Left cardiac atrium (tissue), 4 donors: ENCODE measurements around the gene HS6ST2. TPM values are rescaled to one million over a fixed set of nuclear protein-coding genes. Genes with fewer than 3 reads are reported as not detected.
A peak's percentile ranks its signal among the peaks of the same experiment; 100 is the strongest.

Experiments used
- ATAC-seq, 2 donors: fragments of 200-7000 bp; cut with Tn5 transposase; one replicate each; pipeline ENCODE4 v1.9.1; 2020; ENCODE audit warnings: mild to moderate bottlenecking in 2 of 2, moderate library complexity in 2 of 2
- DNase-seq: peaks from one replicate; pipeline ENCODE4 v3.0.0-alpha.2; 2020
- intact Hi-C, 2 donors: fragments of 100-400 bp; cut with DNase I; formaldehyde crosslinking; loops; one replicate each; pipeline versions ENCODE4 v1.14.1 to v1.15.1; 2022 to 2023
- total RNA-seq, 2 donors: library from RNA; stranded (reverse); fragmentation: NEBNext Ultra II Directional; extraction: Animal tissue kit (Norgen Biotek cat#: 25700); gene quantifications; one replicate each; pipeline ENCODE4 v1.2.1, GENCODE V29; 2021
- donor health status: DM: no; HTN: yes; CAD: no.
- donor health status: DM: no; HTN: yes; CAD: no; lungs with severe emphysema.
- donor health status: DM: yes; HTN: yes; CAD: no.
- donor health status: Dilated cardiomyopathy.

The HS6ST2 gene
- total RNA-seq, 2 donors from 2014 or later: 0.06 to 0.26 TPM

GRCh38 chrX:132609362-132609848 is 349.0 kb downstream of the HS6ST2 start:
- ATAC-seq (no peak), DNase-seq (no peak)
- intact Hi-C loops: loop anchor here in 1 of 2 donors (10.0 kb wide), 1 partner anchor 765 kb away; no protein-coding TSS in a partner anchor

DNA sequence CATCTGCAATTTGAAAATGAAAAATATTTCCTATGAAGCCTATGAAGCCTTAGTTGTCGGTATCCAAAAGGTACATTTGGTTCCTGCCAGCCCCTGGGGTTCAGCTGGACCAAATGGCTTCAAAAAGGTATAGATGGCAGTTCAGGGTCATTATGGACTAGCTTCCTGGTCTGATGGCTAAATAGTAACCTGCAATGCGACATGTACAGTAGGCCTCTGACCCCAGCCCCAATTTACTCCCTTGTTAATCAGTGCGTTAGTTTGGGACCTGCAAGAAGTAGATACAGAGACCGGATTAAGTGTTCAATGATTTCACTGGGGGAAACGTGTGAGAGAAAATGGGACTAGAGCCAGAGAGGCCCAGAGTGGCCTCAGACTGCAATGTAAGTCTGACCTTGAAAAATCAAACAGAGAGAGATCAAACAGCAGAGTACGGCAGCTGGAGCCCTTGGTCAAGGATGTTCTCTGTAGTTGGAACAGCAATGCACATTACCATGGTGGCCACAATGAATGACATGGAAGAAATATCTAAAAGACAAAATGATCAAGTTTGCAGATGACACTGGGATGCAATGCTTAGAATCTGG is 354.6 kb downstream of the HS6ST2 start:
- ATAC-seq (no peak), DNase-seq (no peak)
- intact Hi-C loops: loop anchor here in 1 of 2 donors (10.0 kb wide), 1 partner anchor 759 kb away; no protein-coding TSS in a partner anchor

GRCh38 chrX:132602701-132603100 is 355.7 kb downstream of the HS6ST2 start:
- DNase-seq: no peak
- intact Hi-C loops: loop anchor here in 1 of 2 donors (10.0 kb wide), 1 partner anchor 758 kb away; no protein-coding TSS in a partner anchor
- ATAC-seq: no peak

- ATAC-seq (no peak), DNase-seq (no peak)
- intact Hi-C loops: no loop called here
Measured at GRCh38 chrX:132594999-132595398, 363.4 kb downstream of the HS6ST2 start.

DNA sequence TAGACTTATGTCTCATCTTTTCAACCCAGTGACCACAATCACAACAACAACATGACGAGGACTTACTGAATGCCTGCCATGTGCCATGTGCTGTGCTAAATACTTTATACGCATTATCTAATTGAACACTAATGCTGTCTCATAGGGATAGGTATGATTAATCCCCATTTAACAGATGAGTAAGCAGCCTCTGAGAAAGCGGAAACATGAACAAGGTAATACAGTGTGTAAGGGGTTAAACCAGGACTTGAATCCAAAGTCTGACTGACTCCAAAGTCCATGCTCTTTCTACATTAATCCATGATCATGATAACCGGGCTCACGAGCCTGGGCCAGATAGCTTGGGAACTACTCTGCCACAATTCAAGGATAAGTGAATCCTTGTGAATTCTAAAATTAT is 364.3 kb downstream of the HS6ST2 start:
- no peak for DNase-seq
- ATAC-seq: no peak
- intact Hi-C loops: no loop called here

DNA sequence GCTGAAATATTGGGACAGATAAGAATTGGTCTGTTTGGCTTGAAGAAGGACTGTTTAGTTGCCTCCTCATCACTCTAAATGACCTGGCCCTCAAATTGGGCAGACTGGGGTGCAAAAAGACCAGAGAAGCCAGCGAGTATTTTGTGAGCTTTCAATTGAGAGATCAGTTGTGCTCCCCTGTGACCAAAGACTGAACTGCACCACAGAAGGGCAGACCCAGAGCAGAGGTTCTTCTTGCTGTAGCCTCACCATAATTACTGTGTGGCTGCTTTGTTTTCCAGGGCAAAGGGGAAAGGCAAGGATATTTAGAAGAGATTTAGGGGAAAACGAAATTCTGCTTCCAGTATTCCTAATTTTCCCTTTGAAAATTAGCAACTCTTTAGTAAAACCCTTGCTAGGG is 365.5 kb downstream of the HS6ST2 start:
- DNase-seq: no peak
- ATAC-seq: no peak
- intact Hi-C loops: no loop called here

- ATAC-seq (no peak), DNase-seq (no peak)
- intact Hi-C loops: no loop called here
Measured at GRCh38 chrX:132591719-132592275, 366.6 kb downstream of the HS6ST2 start.

GRCh38 chrX:132590350-132591026 is 367.9 kb downstream of the HS6ST2 start:
- no peak for ATAC-seq
- intact Hi-C loops: no loop called here
- DNase-seq: no peak

DNA sequence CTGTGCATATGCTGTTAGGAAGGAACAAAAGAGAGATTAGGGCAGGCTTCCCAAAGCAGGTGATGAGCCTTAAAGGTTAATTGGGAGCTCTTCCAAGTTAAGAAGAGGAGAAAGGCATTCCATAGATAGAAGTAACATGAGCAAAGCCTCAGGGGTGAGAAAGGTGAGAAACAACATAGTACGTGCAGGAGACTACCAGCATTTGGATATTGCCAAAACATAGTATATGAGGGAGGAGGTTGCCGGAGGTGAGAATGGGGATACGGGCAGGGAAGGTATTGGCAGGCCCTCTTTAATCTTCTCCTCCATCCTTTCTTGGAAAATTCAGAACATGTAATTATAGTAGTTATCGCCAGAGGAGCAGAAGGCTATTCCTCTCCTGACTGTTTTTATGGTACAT is 373.5 kb downstream of the HS6ST2 start:
- DNase-seq (no peak), ATAC-seq (no peak)
- intact Hi-C loops: no loop called here

DNA sequence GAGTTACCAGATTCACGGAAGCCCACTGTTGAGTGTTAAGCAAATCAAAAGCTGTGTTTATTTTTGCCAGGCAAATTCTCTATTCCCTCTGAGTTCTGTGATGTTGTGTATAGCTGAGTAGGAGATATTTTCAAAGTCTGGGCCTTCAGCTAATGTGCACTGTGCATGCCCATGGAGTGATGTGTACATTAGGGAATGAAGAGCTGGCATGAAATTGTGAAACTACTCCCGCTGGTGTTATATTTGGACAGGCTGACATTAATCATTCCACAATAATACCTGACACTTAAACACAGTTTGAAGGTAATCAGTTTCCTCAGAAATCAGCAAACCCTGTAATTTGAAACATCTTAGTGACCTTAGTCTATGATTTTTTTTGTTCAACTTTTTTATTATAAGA is 381.5 kb downstream of the HS6ST2 start:
- ATAC-seq: peak in 1 of 2 donors; percentile 56
- DNase-seq: no peak
- intact Hi-C loops: no loop called here

Other genes with a start within 250 kb of the HS6ST2 start
- gene USP26, start 138.5 kb upstream of the HS6ST2 start, total RNA-seq: not detected